ENCODE data around the gene RER1.

RER1 gene

DNA sequence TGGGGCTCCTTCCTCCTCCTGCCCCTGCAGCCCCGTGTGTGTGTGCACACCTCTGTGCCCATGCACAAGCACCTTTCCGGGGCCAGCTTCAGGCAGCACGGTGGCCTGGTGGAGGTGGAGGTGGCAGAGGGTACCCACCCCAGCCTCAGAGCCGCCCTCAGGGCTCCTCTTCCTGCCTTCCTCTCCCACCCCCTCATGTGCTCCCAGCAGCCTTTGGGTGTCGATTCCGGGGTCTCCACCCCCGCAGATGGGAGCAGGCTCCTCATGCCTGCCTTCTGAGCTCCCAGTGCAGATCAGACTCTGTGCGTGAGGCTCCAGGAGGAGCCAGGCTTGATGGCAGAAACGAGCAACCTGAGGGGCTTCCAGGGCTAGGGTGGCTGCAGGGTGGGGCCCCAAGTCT lies 55.2 kb downstream of the RER1 start:
- Histone ChIP-seq H2AFZ (ENCODE audit: low read length) (no peak overlapping the region), H4K20me1 (ENCODE audit: insufficient read depth, low read length) (no peaks in the 10 kb centered on the region), H3K36me3 (replicated peaks; ENCODE audit: insufficient read depth, low read length) (no peaks in the 10 kb centered on the region), H3K9me2 (replicated peaks; ENCODE audit: insufficient read depth, low read length) (no peaks in the 10 kb centered on the region), H3K4me3 (ENCODE audit: low read length) (no peak overlapping the region), H3K9ac (ENCODE audit: low read length) (no peak overlapping the region), H3K4me2 (ENCODE audit: low read depth, low read length) (no peak overlapping the region), H3K79me2 (ENCODE audit: low read length) (no peaks in the 10 kb centered on the region), H3K27ac (ENCODE audit: low read length) (no peak overlapping the region), H3K9me3 (replicated peaks; ENCODE audit: insufficient read depth, low read length) (no peaks in the 10 kb centered on the region), H3F3A (ENCODE audit: insufficient read depth, low read length) (no peaks in the 10 kb centered on the region), H3K27me3 (replicated peaks; ENCODE audit: insufficient read depth, low read length) (peaks cover 88% of the 10 kb centered on the region), H3K4me1 (ENCODE audit: low read length) (no peaks in the 10 kb centered on the region)
- TF ChIP-seq EZH2 (optimal IDR thresholded peaks at IDR 0.05; ENCODE audit: low read depth, low read length) (no peak), EZH2phosphoT487 (IDR thresholded peaks at IDR 0.05; ENCODE audit: low read length) (no peak), CTCF (IDR thresholded peaks at IDR 0.05; ENCODE audit: low read length) (no peak)
- DNase-seq, result no peak

DNA sequence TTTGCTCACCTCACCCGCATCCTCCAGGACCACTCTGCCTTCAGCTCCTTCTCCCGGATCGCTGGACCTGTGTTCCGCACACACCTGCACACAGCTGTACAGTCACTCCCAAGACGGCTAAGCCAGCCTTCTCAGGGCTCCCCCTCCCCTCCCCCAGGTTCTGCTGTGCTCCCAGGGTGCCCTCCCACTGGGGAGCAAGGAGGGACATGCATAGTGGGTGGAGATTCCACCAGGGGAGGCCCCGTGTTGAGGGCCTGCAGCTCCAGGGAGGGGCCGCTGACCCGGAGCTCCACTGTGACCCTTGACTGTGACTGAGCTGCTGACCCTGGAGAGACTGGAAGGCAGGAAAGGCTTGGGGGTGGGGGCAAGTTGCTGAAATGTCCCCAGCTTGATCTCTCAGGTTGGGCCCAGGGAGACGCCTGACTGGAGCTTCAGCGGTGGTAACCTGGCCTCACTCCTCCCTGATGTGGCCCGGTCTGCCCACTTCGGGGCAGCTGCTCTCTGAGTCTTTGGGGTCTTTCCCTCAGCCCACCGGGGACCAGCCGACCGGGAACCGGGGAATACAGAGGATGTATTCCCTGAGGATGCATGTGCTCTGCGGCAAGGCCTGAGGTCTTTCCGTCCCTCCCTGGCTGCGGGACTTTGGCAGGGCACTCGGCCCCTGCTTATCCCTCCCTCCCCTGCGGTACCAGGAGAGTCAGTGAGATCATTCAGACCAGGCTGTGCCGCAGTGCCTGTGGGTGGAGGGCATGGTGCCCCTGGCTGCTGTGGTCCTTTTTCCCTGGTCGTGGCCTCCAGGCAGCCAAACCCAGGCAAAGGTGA lies 55.8 kb downstream of the RER1 start:
- Histone ChIP-seq H3F3A (ENCODE audit: insufficient read depth, low read length) (no peaks in the 10 kb centered on the region), H3K27ac (ENCODE audit: low read length) (no peak overlapping the region), H3K4me1 (ENCODE audit: low read length) (no peaks in the 10 kb centered on the region), H3K36me3 (replicated peaks; ENCODE audit: insufficient read depth, low read length) (no peaks in the 10 kb centered on the region), H3K4me3 (ENCODE audit: low read length) (no peak overlapping the region), H3K9me2 (replicated peaks; ENCODE audit: insufficient read depth, low read length) (no peaks in the 10 kb centered on the region), H3K9ac (ENCODE audit: low read length) (no peak overlapping the region), H3K27me3 (replicated peaks; ENCODE audit: insufficient read depth, low read length) (peaks cover 88% of the 10 kb centered on the region), H4K20me1 (ENCODE audit: insufficient read depth, low read length) (no peaks in the 10 kb centered on the region), H3K79me2 (ENCODE audit: low read length) (no peaks in the 10 kb centered on the region), H3K4me2 (ENCODE audit: low read depth, low read length) (no peak overlapping the region), H2AFZ (ENCODE audit: low read length) (no peak overlapping the region), H3K9me3 (replicated peaks; ENCODE audit: insufficient read depth, low read length) (no peaks in the 10 kb centered on the region)
- TF ChIP-seq EZH2 (optimal IDR thresholded peaks at IDR 0.05; ENCODE audit: low read depth, low read length), result no peak
- TF ChIP-seq CTCF (IDR thresholded peaks at IDR 0.05; ENCODE audit: low read length), result no peak
- no peak for TF ChIP-seq EZH2phosphoT487 (IDR thresholded peaks at IDR 0.05; ENCODE audit: low read length)
- no peak for DNase-seq

DNA sequence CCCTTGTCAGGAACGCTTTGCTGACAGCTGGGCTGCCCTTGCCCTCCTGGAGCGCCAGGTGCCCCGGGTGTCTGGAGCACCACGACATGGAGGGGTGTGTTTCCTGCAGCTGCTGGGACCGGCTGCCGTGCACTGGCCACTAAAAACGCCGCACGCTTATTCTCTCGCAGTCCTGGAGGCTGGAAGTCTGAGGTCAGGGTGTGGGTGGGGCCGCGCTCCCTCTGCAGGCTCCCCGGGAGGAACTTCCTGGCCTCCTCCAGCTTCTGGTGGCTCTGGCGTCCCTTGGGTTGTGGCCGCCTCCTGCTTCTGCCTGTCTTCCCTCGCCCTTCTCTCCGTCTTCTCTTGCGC lies 56.4 kb downstream of the RER1 start:
- no peak overlapping the region for H3K9ac ChIP-seq (ENCODE audit: low read length)
- H3K4me3 ChIP-seq (ENCODE audit: low read length), result no peak overlapping the region
- H3K27ac ChIP-seq (ENCODE audit: low read length), result no peak overlapping the region
- no peaks in the 10 kb centered on the region for H4K20me1 ChIP-seq (ENCODE audit: insufficient read depth, low read length)
- H3K79me2 ChIP-seq (ENCODE audit: low read length), result no peaks in the 10 kb centered on the region
- H3K27me3 ChIP-seq (replicated peaks; ENCODE audit: insufficient read depth, low read length), result peaks cover 88% of the 10 kb centered on the region
- H3K9me3 ChIP-seq (replicated peaks; ENCODE audit: insufficient read depth, low read length), result no peaks in the 10 kb centered on the region
- TF ChIP-seq CTCF (IDR thresholded peaks at IDR 0.05; ENCODE audit: low read length), result no peak
- no peak for TF ChIP-seq EZH2phosphoT487 (IDR thresholded peaks at IDR 0.05; ENCODE audit: low read length)
- TF ChIP-seq EZH2 (optimal IDR thresholded peaks at IDR 0.05; ENCODE audit: low read depth, low read length), result no peak
- H3F3A ChIP-seq (ENCODE audit: insufficient read depth, low read length), result no peaks in the 10 kb centered on the region
- H3K4me2 ChIP-seq (ENCODE audit: low read depth, low read length), result no peak overlapping the region
- H3K4me1 ChIP-seq (ENCODE audit: low read length), result no peaks in the 10 kb centered on the region
- H3K36me3 ChIP-seq (replicated peaks; ENCODE audit: insufficient read depth, low read length), result no peaks in the 10 kb centered on the region
- H2AFZ ChIP-seq (ENCODE audit: low read length), result no peak overlapping the region
- H3K9me2 ChIP-seq (replicated peaks; ENCODE audit: insufficient read depth, low read length), result no peaks in the 10 kb centered on the region
- no peak for DNase-seq
